Lower leg skin (tissue), 4 donors: ENCODE data around the gene CFAP119. TPM values are rescaled to one million over a fixed set of nuclear protein-coding genes. Genes with fewer than 3 reads are reported as not detected.

Source experiments
- DNase-seq, 2 donors: peaks; one replicate each; pipeline ENCODE4 v3.0.0-alpha.2; 2019; ENCODE audit warnings: low spot score in 2 of 2
- H3K4me3 ChIP-seq: fragments of 200-600 bp; sonication (generic); 2 replicates; pipeline ENCODE4 v1.5.1; 2017; ENCODE audit warnings: mild to moderate bottlenecking, low read depth; ENCODE audit not compliant: poor library complexity, severe bottlenecking
- POLR2A ChIP-seq, 2 donors: fragments of 450-650 bp; IDR thresholded peaks; one replicate each; pipeline ENCODE4 v1.6.1; 2016 to 2017; ENCODE audit warnings: antibody characterized with exemption in 2 of 2, mild to moderate bottlenecking in 1 of 2, moderate library complexity in 1 of 2
- WGBS, 2 donors: methylation state at CpG; one replicate each; pipeline ENCODE4 v1.1.5; 2018; 5-methylcytosine and 5-hydroxymethylcytosine counted together
- intact Hi-C: fragments of 100-400 bp; cut with DNase I; formaldehyde crosslinking; loops from one replicate; pipeline ENCODE4 v1.15.0; 2023; ENCODE audit warnings: low total_unique reads
- total RNA-seq, 4 donors: library from RNA; depleted of rRNA; stranded (reverse); fragments of >200 nt; gene quantifications; one replicate each; pipeline ENCODE4 v1.1.0, GENCODE V29; 2016
- TF ChIP-seq, protein P1 (sequence below), 3 donors: fragments of 450-650 bp; IDR thresholded peaks; one replicate each; pipeline ENCODE4 v1.5.1; 2016; ENCODE audit warnings: antibody characterized with exemption in 3 of 3, mild to moderate bottlenecking in 3 of 3, moderate library complexity in 2 of 3

CFAP119 gene
- total RNA-seq, 4 donors from 2014 or later = 1.2 to 4.1 (median 2.6) TPM

DNA sequence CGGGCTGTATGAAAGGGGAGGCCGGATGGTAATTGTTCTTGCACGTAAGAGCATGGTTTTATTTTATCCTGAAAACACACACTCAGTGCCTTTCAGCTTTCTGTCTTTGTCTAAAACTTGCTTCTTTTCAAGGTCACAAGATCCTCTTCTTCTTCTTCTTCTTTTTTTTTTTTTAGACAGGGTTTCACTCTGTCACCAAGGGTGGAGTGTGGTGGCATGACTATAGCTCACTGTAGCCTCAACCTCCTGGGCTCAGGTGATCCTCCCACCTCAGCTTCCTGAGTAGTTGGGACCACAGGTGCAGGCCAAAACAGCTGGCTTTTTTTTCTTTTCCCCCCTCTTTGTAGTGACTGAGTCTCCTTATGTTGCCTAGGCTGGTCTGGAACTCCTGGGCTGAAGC is 41.1 kb upstream of the CFAP119 start:
- TF ChIP-seq, protein P1, sequence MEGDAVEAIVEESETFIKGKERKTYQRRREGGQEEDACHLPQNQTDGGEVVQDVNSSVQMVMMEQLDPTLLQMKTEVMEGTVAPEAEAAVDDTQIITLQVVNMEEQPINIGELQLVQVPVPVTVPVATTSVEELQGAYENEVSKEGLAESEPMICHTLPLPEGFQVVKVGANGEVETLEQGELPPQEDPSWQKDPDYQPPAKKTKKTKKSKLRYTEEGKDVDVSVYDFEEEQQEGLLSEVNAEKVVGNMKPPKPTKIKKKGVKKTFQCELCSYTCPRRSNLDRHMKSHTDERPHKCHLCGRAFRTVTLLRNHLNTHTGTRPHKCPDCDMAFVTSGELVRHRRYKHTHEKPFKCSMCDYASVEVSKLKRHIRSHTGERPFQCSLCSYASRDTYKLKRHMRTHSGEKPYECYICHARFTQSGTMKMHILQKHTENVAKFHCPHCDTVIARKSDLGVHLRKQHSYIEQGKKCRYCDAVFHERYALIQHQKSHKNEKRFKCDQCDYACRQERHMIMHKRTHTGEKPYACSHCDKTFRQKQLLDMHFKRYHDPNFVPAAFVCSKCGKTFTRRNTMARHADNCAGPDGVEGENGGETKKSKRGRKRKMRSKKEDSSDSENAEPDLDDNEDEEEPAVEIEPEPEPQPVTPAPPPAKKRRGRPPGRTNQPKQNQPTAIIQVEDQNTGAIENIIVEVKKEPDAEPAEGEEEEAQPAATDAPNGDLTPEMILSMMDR (IDR thresholded peaks at IDR 0.05) = no peak
- no peak for TF ChIP-seq POLR2A (IDR thresholded peaks at IDR 0.05)
- H3K4me3 ChIP-seq = no peak overlapping the region
- WGBS, 2 donors = 59 to 65% methylated on average over 3 of the region's 3 CpGs
- no peak for DNase-seq
- intact Hi-C loops = no loop called here

DNA sequence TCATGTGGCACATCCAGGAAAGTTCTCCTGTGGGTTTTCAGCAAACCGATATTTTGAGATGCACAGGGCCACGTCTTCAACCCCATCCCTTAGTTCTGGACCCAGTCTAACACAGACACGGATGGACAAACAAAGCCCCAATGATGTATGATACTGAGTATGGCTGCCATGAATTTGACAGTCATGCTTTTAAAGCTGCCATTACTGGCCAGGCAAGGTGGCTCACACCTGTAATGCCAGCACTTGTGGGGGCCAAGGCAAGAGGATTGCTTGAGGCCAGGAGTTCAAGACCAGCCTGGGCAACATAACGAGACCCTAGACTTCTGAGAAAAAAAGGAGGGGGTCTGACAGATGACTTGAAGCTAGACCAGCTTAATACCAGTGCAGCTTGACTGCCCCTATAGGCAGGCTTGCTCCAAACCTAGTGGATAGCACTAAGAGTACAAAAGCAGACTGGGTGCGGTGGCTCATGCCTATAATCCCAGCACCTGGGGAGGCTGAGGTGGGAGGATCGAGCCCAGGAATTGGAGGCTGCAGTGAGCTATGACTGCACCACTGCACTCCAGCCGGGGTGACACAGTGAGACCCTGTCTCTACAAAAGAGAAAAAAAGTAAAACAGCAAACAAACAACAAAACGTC is 35.9 kb upstream of the CFAP119 start:
- no peak for DNase-seq
- no peak overlapping the region for H3K4me3 ChIP-seq
- intact Hi-C loops = no loop called here
- TF ChIP-seq, protein P1 (IDR thresholded peaks at IDR 0.05) = no peak
- TF ChIP-seq POLR2A (IDR thresholded peaks at IDR 0.05) = no peak
- 74 to 76% methylated on average over 8 of the region's 8 CpGs for WGBS, 2 donors

DNA sequence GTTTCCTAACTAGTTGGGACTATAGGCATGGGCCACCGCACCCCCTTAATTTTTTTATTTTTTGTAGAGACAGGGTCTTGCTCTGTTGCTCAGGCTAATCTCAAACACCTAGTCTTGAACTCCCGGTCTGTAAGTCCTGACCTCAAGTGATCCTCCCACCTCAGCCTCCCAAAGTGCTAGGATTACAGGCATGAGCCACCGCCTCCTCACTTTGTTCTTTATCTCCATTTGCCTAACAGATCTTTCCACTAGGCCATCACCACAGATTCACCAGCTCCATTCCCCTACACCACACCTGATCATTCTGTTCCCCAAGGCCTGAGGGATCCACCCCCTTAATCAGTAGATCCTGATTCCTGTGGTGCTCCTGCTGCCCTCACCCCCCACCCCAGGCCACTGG is 32.8 kb upstream of the CFAP119 start:
- TF ChIP-seq POLR2A (IDR thresholded peaks at IDR 0.05) = no peak
- TF ChIP-seq, protein P1 (IDR thresholded peaks at IDR 0.05) = no peak
- intact Hi-C loops = no loop called here
- WGBS, 2 donors = 88 to 99% methylated on average over 3 of the region's 3 CpGs
- DNase-seq = no peak
- no peak overlapping the region for H3K4me3 ChIP-seq

DNA sequence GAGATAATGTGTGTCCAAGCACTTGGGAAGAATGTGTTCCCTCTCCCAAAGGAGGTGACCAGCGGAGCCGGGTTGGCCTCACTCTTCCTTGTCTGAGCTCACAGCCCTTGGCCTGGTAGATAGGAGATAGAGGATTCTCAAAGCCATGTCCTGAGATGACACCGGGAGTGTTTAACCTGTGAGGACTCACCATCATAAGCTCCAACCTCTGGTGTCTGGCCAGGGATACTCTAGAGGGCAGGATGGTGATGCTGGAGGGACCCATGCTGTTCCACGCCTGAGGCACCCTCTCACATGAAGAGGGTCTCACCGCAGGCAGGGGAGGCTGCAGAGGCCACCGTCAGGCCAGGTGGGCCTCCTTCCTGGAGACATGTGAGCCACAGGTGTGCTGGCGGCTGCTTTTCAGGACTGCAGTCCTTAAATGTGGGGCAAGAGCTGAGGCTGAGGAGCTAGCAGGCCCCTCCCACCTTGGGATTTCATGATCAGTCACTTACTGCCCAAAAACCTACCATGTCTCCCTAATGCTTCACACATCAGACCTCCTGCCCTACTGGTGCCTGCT is 31.7 kb upstream of the CFAP119 start:
- intact Hi-C loops = no loop called here
- no peak for DNase-seq
- TF ChIP-seq POLR2A (IDR thresholded peaks at IDR 0.05) = no peak
- TF ChIP-seq, protein P1 (IDR thresholded peaks at IDR 0.05) = no peak
- WGBS, 2 donors = 89 to 90% methylated on average over 7 of the region's 7 CpGs
- H3K4me3 ChIP-seq = no peak overlapping the region

DNA sequence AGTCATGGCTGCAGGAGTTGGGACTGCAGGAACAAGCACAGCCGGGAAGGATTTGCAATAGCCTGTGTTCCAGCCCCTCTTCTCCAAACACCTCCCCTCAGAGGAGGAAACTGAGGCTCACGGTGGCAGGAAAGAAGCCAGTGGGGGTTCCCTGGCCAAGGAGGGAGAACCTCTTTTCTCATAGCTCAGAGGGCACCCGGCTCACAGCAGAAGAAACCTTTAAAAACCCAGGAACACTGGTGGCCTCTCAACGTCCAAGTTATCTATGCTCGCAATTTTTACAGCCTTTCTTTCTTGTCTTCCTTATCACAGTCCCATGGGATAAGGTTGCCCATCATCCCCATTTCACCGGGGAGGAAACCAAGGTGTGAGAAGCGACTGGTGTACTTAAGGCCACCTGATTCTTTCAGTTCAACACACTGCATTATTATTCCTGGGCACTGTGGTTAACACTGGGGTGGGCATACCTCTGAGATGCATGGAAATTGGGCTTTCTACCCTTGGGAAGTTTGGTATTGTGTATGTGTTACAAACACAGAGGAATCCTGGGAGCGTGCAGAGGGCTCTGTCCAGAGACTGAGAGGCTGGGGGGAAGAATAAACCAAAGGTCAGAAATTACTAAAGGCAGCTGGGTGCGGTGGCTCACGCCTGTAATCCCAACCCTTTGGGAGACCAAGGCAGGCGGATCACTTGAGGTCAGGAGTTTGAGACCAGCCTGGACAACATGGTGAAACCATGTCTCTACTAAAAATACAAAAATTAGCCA is 25.9 kb upstream of the CFAP119 start:
- 42 to 45% methylated on average over 11 of the region's 11 CpGs for WGBS, 2 donors
- intact Hi-C loops = no loop called here
- DNase-seq = no peak
- peak overlapping the region; percentile 88 for H3K4me3 ChIP-seq
- TF ChIP-seq, protein P1 (IDR thresholded peaks at IDR 0.05) = no peak
- TF ChIP-seq POLR2A (IDR thresholded peaks at IDR 0.05) = no peak
